NT2/D1 (cell line): ENCODE measurements around the gene PAK5.

Experiments used
- DNase-seq: peaks from one replicate; pipeline ENCODE4 v3.0.0-alpha.2; 2011; ENCODE audit warnings: low read depth, low spot score
- H3K27me3 ChIP-seq: 2 replicates; pipeline ENCODE4 v1.6.0; 2011; ENCODE audit warnings: mild to moderate bottlenecking; ENCODE audit not compliant: insufficient read length, insufficient read depth
- H3K36me3 ChIP-seq: 2 replicates; pipeline ENCODE4 v1.6.1; 2011; ENCODE audit warnings: mild to moderate bottlenecking, low read length, mixed read lengths; ENCODE audit not compliant: insufficient read depth, insufficient read length
- H3K4me1 ChIP-seq: 2 replicates; pipeline ENCODE4 v1.5.1; 2011; ENCODE audit not compliant: insufficient read depth, insufficient read length
- H3K4me3 ChIP-seq: 2 replicates; pipeline ENCODE4 v1.5.1; 2011; ENCODE audit warnings: low read depth; ENCODE audit not compliant: insufficient read length
- H3K9ac ChIP-seq: 2 replicates; pipeline ENCODE4 v1.6.0; 2011; ENCODE audit warnings: low read depth; ENCODE audit not compliant: insufficient read length
- H3K9me3 ChIP-seq: 2 replicates; pipeline ENCODE4 v1.5.1; 2011; ENCODE audit warnings: mild to moderate bottlenecking, low read length; ENCODE audit not compliant: insufficient read depth
- SUZ12 ChIP-seq: IDR thresholded peaks from 2 replicates; pipeline ENCODE4 v1.6.1; 2011; ENCODE audit not compliant: insufficient read length, insufficient read depth; ENCODE audit errors: extremely low read depth
- YY1 ChIP-seq: IDR thresholded peaks from 2 replicates; pipeline ENCODE4 v1.6.1; 2011; ENCODE audit not compliant: insufficient read length, insufficient read depth
- ZNF274 ChIP-seq: IDR thresholded peaks from 2 replicates; pipeline ENCODE4 v1.6.1; 2011; ENCODE audit warnings: mild to moderate bottlenecking, low read depth, low read length

Gene PAK5

GRCh38 chr20:9555781-9556180 lies 283.1 kb downstream of the PAK5 start:
- no peak for TF ChIP-seq SUZ12
- TF ChIP-seq ZNF274 = no peak
- no peak for TF ChIP-seq YY1
- Histone ChIP-seq H3K4me3 (no peak overlapping the region), H3K9ac (no peak overlapping the region), H3K4me1 (no peaks in the 10 kb centered on the region), H3K9me3 (no peaks in the 10 kb centered on the region), H3K36me3 (no peaks in the 10 kb centered on the region), H3K27me3 (no peaks in the 10 kb centered on the region)
- no peak for DNase-seq

DNA sequence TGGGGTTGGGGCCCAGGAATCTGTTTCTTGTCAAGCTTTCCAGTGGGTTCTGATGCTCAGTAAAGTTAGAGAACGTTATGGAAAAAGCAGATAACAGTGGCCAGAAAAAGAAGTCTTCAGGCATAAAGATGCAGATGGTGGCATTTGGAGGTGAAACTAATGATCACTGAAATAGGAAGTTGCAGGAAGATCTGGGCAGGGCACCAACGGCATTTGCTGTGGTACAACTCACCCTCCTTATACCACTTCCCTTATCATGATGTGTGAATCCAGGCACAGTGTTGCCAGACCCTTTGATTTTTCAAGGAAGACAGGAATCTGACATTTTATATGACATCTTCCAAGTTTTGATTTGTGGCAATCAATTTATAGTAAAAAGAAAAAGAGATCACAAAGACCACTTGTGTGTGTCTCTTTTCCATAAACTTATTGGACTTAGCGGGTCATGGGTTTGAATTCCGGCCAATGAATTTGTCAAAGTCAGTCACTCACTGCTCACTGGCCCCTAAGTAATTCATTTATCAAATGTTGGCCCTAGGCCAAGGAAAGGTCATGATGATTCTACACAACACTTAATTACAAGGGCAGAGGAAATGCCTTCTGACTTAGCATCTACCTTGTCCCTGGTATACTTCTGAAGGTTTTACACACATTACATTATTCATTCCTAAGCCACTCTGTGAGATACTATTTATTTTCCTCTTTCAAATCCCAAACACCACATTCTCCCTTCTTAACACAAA lies 286.9 kb downstream of the PAK5 start:
- Histone ChIP-seq H3K4me1 (no peaks in the 10 kb centered on the region), H3K4me3 (no peak overlapping the region), H3K9ac (no peak overlapping the region), H3K9me3 (no peaks in the 10 kb centered on the region), H3K27me3 (no peaks in the 10 kb centered on the region), H3K36me3 (no peaks in the 10 kb centered on the region)
- TF ChIP-seq ZNF274 (no peak), SUZ12 (no peak), YY1 (no peak)
- no peak for DNase-seq

GRCh38 chr20:9550871-9551270 lies 288.0 kb downstream of the PAK5 start:
- H3K4me3 ChIP-seq = no peak overlapping the region
- DNase-seq = no peak
- H3K4me1 ChIP-seq = no peaks in the 10 kb centered on the region
- no peaks in the 10 kb centered on the region for H3K9me3 ChIP-seq
- no peaks in the 10 kb centered on the region for H3K36me3 ChIP-seq
- H3K27me3 ChIP-seq = no peaks in the 10 kb centered on the region
- TF ChIP-seq YY1 (no peak), ZNF274 (no peak), SUZ12 (no peak)
- no peak overlapping the region for H3K9ac ChIP-seq

DNA sequence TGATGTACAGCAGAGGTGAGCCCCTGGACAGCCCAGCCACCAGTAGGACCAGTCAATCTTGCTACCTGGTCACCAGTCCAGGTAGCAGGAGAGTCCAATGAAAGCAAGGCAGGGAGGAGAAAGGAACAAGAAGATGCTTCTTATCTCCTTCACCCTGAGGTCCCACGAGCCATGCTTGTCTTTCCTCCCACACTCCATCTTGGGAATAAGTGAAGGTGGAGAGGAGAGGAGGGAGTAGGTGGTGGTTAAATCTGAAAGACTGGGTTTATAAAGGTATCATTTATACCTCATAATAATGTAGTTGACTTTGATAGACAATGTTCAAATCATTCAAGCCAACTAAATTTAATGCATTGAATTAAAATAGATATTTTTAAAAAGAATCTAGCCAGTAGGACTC lies 288.6 kb downstream of the PAK5 start:
- Histone ChIP-seq H3K27me3 (no peaks in the 10 kb centered on the region), H3K36me3 (no peaks in the 10 kb centered on the region), H3K4me1 (no peaks in the 10 kb centered on the region), H3K9me3 (no peaks in the 10 kb centered on the region), H3K9ac (no peak overlapping the region), H3K4me3 (no peak overlapping the region)
- TF ChIP-seq ZNF274 = no peak
- TF ChIP-seq YY1 = no peak
- TF ChIP-seq SUZ12 = no peak
- DNase-seq = no peak

DNA sequence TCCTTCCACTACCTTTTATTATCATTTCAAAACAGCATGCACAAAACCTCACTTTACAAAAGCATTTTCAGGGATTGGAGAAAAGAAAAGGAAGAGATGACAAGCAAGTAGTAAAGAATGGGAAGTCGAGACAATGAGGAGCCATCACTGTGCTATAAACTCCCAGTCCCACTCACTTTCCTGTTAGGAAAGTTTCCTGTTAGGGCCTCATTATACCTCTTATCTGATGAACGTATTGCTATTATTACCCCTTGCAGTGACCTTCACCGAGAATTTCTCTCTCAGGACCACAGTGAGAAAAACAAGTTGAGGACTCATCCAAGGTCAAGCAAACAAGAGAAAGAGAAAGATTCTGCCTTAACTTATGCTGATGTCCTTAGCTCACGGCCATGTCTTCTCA lies 295.7 kb downstream of the PAK5 start:
- TF ChIP-seq SUZ12 (no peak), YY1 (no peak), ZNF274 (no peak)
- no peaks in the 10 kb centered on the region for H3K4me1 ChIP-seq
- H3K36me3 ChIP-seq = no peaks in the 10 kb centered on the region
- no peak for DNase-seq
- no peaks in the 10 kb centered on the region for H3K9me3 ChIP-seq
- no peak overlapping the region for H3K9ac ChIP-seq
- no peak overlapping the region for H3K4me3 ChIP-seq
- no peaks in the 10 kb centered on the region for H3K27me3 ChIP-seq

DNA sequence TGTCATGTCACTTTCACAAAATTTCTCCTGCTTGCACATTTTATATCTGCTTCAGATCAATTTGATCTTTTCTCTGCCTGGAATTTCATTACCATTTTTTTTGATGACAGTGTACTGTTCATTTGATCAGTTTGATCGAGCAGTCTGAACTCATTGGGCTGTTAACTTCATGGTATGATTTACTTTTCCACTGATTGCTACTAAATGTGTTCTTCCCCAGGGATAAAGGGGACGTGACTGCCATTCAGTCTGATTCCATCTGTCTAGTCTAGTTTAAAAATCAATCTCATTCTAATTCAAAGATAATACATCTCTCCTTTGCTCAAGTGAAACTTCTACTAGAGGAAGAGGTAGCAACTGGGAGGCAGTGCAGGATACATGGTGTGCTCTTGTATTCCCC lies 303.4 kb downstream of the PAK5 start:
- no peak overlapping the region for H3K4me3 ChIP-seq
- no peaks in the 10 kb centered on the region for H3K9me3 ChIP-seq
- no peak for TF ChIP-seq ZNF274
- no peak for TF ChIP-seq YY1
- TF ChIP-seq SUZ12 = no peak
- no peak for DNase-seq
- no peaks in the 10 kb centered on the region for H3K27me3 ChIP-seq
- H3K36me3 ChIP-seq = no peaks in the 10 kb centered on the region
- no peaks in the 10 kb centered on the region for H3K4me1 ChIP-seq
- no peak overlapping the region for H3K9ac ChIP-seq

- H3K4me1 ChIP-seq = no peaks in the 10 kb centered on the region
- no peak for DNase-seq
- no peaks in the 10 kb centered on the region for H3K36me3 ChIP-seq
- no peak overlapping the region for H3K4me3 ChIP-seq
- H3K27me3 ChIP-seq = no peaks in the 10 kb centered on the region
- no peaks in the 10 kb centered on the region for H3K9me3 ChIP-seq
- no peak for TF ChIP-seq SUZ12
- TF ChIP-seq YY1 = no peak
- no peak for TF ChIP-seq ZNF274
- H3K9ac ChIP-seq = no peak overlapping the region
Measured at GRCh38 chr20:9534025-9534424, 304.9 kb downstream of the PAK5 start.
